ENCODE results near the gene RCAN1. TPM values are rescaled to one million over a fixed set of nuclear protein-coding genes. Genes with fewer than 3 reads are reported as not detected.
A peak's percentile ranks its signal among the peaks of the same experiment; 100 is the strongest.

The RCAN1 gene
- total RNA-seq, 2 donors from 2014 or later, result 20.8 to 29.0 TPM

DNA sequence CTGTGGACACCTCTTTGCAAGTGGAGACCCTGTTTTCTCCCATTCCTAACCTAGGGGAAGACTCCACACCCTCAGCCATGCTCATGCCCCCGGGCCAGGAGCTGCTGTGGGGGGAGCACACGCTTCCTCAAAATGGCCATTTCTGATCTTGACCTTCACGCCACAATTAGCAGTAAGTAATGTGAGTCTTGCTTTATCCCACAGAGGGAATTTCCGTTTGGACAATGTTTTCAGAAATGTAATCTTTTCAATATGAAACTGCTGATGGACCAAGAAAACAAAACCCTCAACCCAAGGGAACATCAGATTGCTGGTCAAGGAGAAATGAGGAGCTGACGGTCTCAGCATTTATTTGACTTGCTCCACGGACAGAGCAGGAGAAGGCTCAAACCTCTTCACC, 94.6 kb downstream of the RCAN1 start:
- no peaks in the 10 kb centered on the region for H3K9me3 ChIP-seq
- H3K4me3 ChIP-seq, result no peak overlapping the region
- intact Hi-C loops (cut with DNase I), result no loop called here
- H3K4me1 ChIP-seq, result peaks cover 36% of the 10 kb centered on the region
- peaks cover 0 to 6% of the 10 kb centered on the region in 2 donors for H3K36me3 ChIP-seq (replicated peaks in 1 of 2; ENCODE audit: insufficient read depth in 1 of 2, low read depth in 2 of 2)
- ATAC-seq (no peak), DNase-seq (no peak)
- H3K27me3 ChIP-seq, result no peaks in the 10 kb centered on the region
- 87 to 89% methylated on average over 6 of the region's 6 CpGs for WGBS, 2 donors
- peak overlapping the region in 1 of 4 donors; percentile 20 for H3K27ac ChIP-seq
- TF ChIP-seq, protein P1, sequence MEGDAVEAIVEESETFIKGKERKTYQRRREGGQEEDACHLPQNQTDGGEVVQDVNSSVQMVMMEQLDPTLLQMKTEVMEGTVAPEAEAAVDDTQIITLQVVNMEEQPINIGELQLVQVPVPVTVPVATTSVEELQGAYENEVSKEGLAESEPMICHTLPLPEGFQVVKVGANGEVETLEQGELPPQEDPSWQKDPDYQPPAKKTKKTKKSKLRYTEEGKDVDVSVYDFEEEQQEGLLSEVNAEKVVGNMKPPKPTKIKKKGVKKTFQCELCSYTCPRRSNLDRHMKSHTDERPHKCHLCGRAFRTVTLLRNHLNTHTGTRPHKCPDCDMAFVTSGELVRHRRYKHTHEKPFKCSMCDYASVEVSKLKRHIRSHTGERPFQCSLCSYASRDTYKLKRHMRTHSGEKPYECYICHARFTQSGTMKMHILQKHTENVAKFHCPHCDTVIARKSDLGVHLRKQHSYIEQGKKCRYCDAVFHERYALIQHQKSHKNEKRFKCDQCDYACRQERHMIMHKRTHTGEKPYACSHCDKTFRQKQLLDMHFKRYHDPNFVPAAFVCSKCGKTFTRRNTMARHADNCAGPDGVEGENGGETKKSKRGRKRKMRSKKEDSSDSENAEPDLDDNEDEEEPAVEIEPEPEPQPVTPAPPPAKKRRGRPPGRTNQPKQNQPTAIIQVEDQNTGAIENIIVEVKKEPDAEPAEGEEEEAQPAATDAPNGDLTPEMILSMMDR (IDR thresholded peaks at IDR 0.05), result no peak
- no peak for TF ChIP-seq POLR2A (IDR thresholded peaks at IDR 0.05)

DNA sequence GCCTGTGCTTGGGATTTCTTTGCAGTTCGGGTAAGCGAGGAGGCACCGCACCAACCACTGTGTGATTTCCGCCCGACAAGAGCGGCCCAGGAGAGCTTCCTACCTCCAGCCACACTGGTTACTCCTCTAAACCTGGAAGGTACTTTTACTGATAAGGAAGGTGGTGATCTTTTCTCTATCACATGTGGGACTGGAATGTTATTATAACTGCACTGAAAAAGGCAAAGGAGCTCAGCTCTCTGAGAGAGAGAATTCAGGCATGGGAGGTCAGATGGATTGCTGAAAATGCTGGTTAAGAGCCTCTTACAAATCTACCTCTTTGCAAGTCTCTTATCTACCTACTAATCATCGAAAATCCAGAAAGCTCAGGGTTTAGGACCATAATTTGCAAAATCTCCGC, 95.2 kb downstream of the RCAN1 start:
- Histone ChIP-seq H3K4me3 (no peak overlapping the region), H3K9me3 (no peaks in the 10 kb centered on the region), H3K36me3 (replicated peaks in 1 of 2; ENCODE audit: insufficient read depth in 1 of 2, low read depth in 2 of 2) (peaks cover 0 to 6% of the 10 kb centered on the region in 2 donors), H3K4me1 (peaks cover 30% of the 10 kb centered on the region), H3K27me3 (no peaks in the 10 kb centered on the region), H3K27ac (no peak overlapping the region)
- TF ChIP-seq POLR2A (IDR thresholded peaks at IDR 0.05), result no peak
- TF ChIP-seq, protein P1 (IDR thresholded peaks at IDR 0.05), result no peak
- WGBS, 2 donors, result 89 to 92% methylated on average over 8 of the region's 8 CpGs
- DNase-seq (no peak), ATAC-seq (no peak)
- intact Hi-C loops (cut with DNase I), result no loop called here

DNA sequence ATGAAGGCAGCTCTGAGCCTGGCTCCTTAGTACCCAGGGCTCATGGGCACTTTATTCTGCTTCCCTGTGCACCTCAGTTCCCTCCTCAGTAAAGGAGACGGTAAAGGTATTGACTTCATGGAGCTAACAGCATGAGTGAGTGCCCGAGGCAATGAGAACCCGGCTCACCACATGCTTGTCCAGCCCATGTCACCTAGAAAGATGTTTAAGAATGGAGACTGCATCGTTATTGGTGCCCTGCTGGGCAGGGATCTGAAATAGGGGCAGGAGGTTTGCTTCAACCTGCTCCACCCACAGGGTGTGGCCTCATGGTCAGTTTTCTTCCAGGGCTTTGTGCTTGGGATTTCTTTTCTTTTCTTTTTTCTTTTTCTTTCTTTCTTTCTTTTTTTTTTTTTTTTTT, 95.9 kb downstream of the RCAN1 start:
- no peak for ATAC-seq
- Histone ChIP-seq H3K9me3 (no peaks in the 10 kb centered on the region), H3K4me3 (no peak overlapping the region), H3K36me3 (replicated peaks in 1 of 2; ENCODE audit: insufficient read depth in 1 of 2, low read depth in 2 of 2) (peaks cover 0 to 6% of the 10 kb centered on the region in 2 donors), H3K27me3 (no peaks in the 10 kb centered on the region), H3K27ac (no peak overlapping the region), H3K4me1 (peaks cover 23% of the 10 kb centered on the region)
- intact Hi-C loops (cut with DNase I), result no loop called here
- 85 to 90% methylated on average over 4 of the region's 4 CpGs for WGBS, 2 donors
- no peak for DNase-seq
- TF ChIP-seq, protein P1 (IDR thresholded peaks at IDR 0.05), result no peak
- TF ChIP-seq POLR2A (IDR thresholded peaks at IDR 0.05), result no peak

- DNase-seq (no peak), ATAC-seq (no peak)
- no peak for TF ChIP-seq POLR2A (IDR thresholded peaks at IDR 0.05)
- TF ChIP-seq, protein P1 (IDR thresholded peaks at IDR 0.05), result no peak
- Histone ChIP-seq H3K9me3 (no peaks in the 10 kb centered on the region), H3K4me1 (peaks cover 16% of the 10 kb centered on the region), H3K36me3 (replicated peaks in 1 of 2; ENCODE audit: insufficient read depth in 1 of 2, low read depth in 2 of 2) (peaks cover 0 to 6% of the 10 kb centered on the region in 2 donors), H3K27ac (no peak overlapping the region), H3K27me3 (no peaks in the 10 kb centered on the region), H3K4me3 (no peak overlapping the region)
- WGBS, 2 donors, result 87% methylated on average over 5 of the region's 5 CpGs
- intact Hi-C loops (cut with DNase I), result no loop called here
Measured at GRCh38 chr21:34518301-34518700, 96.6 kb downstream of the RCAN1 start.

GRCh38 chr21:34517491-34518245, 97.2 kb downstream of the RCAN1 start:
- intact Hi-C loops (cut with DNase I), result no loop called here
- TF ChIP-seq, protein P1 (IDR thresholded peaks at IDR 0.05), result peak in 5 of 7 experiments; percentile 14 to 38 (median 34)
- TF ChIP-seq POLR2A (IDR thresholded peaks at IDR 0.05), result no peak
- DNase-seq, result peak in 2 of 4 donors; percentile 32 to 43

More at GRCh38 chr21:34517491-34518245, 97.2 kb downstream of the RCAN1 start:
- peaks cover 0 to 6% of the 10 kb centered on the region in 2 donors for H3K36me3 ChIP-seq (replicated peaks in 1 of 2; ENCODE audit: insufficient read depth in 1 of 2, low read depth in 2 of 2)
- no peaks in the 10 kb centered on the region for H3K9me3 ChIP-seq
- no peak for ATAC-seq
- H3K4me3 ChIP-seq, result no peak overlapping the region
- no peaks in the 10 kb centered on the region for H3K27me3 ChIP-seq
- WGBS, 2 donors, result 82 to 86% methylated on average over 22 of the region's 22 CpGs
- H3K27ac ChIP-seq, result no peak overlapping the region
- H3K4me1 ChIP-seq, result peaks cover 10% of the 10 kb centered on the region

Data from body of pancreas (tissue), 4 donors.